HepG2 (cell line): Measurements from ENCODE around the gene SYNGR1. TPM values are rescaled to one million over a fixed set of nuclear protein-coding genes. Genes with fewer than 3 reads are reported as not detected.
A peak's percentile ranks its signal among the peaks of the same experiment; 100 is the strongest.

Source experiments
- CBFB ChIP-seq: sonication (generic); formaldehyde crosslinking; IDR thresholded peaks from 2 replicates; pipeline ENCODE4 v1.4.0; 2020; ENCODE audit warnings: missing genetic modification reagents
- HOXA7 ChIP-seq: sonication (generic); formaldehyde crosslinking; IDR thresholded peaks from 2 replicates; pipeline ENCODE4 v1.8.1; 2022; ENCODE audit warnings: mild to moderate bottlenecking, missing genetic modification reagents, moderate library complexity
- JARID2 ChIP-seq: sonication (generic); formaldehyde crosslinking; IDR thresholded peaks from 2 replicates; pipeline ENCODE4 v1.8.1; 2023; ENCODE audit warnings: missing genetic modification reagents, inconsistent platforms; ENCODE audit not compliant: insufficient replicate concordance
- KAT8 ChIP-seq: IDR thresholded peaks from 2 replicates; pipeline ENCODE4 v1.6.1; 2016; ENCODE audit warnings: missing genetic modification reagents, missing compliant biosample characterization
- KDM2A ChIP-seq: sonication (generic); formaldehyde crosslinking; IDR thresholded peaks from 2 replicates; pipeline ENCODE4 v1.4.0; 2020; ENCODE audit warnings: low read depth, missing genetic modification reagents, borderline replicate concordance
- KLF12 ChIP-seq: sonication (generic); formaldehyde crosslinking; IDR thresholded peaks from 2 replicates; pipeline ENCODE4 v1.4.0; 2020; ENCODE audit warnings: missing genetic modification reagents, borderline replicate concordance
- MEF2D ChIP-seq: sonication (generic); formaldehyde crosslinking; IDR thresholded peaks from 2 replicates; pipeline ENCODE4 v1.5.1; 2020; ENCODE audit warnings: mild to moderate bottlenecking, missing genetic modification reagents
- MXD3 ChIP-seq: IDR thresholded peaks from 2 replicates; pipeline ENCODE4 v1.6.1; 2016; ENCODE audit warnings: mild to moderate bottlenecking, missing biosample characterization, missing genetic modification reagents
- NFE2L2 ChIP-seq: fragments of 150-350 bp; IDR thresholded peaks from 2 replicates; pipeline ENCODE4 v1.6.1; 2014; ENCODE audit warnings: low read length
- NFKBIZ ChIP-seq: IDR thresholded peaks from 2 replicates; pipeline ENCODE4 v1.6.1; 2018; ENCODE audit warnings: missing genetic modification reagents, missing compliant biosample characterization
- PAF1 ChIP-seq: IDR thresholded peaks from 2 replicates; pipeline ENCODE4 v1.6.1; 2016; ENCODE audit warnings: missing genetic modification reagents, missing compliant biosample characterization
- PHF5A ChIP-seq: IDR thresholded peaks from one replicate; pipeline ENCODE4 v1.6.1; 2018; ENCODE audit warnings: low read depth, missing genetic modification reagents; ENCODE audit not compliant: unreplicated experiment
- RBM39 ChIP-seq: fragments of 200-400 bp; formaldehyde crosslinking; IDR thresholded peaks from one replicate; pipeline ENCODE4 v1.6.1; 2018; ENCODE audit warnings: antibody characterized with exemption, mild to moderate bottlenecking, low read depth, low read length; ENCODE audit not compliant: poor library complexity, severe bottlenecking
- SALL2 ChIP-seq: sonication (generic); formaldehyde crosslinking; IDR thresholded peaks from 2 replicates; pipeline ENCODE4 v1.8.1; 2023; ENCODE audit warnings: mild to moderate bottlenecking, missing genetic modification reagents, inconsistent platforms
- SNRNP70 ChIP-seq: fragments of 200-400 bp; formaldehyde crosslinking; IDR thresholded peaks from 2 replicates; pipeline ENCODE4 v1.6.1; 2017; ENCODE audit warnings: mild to moderate bottlenecking, low read depth, low read length, moderate library complexity
- SOX6 ChIP-seq, 2 experiments: fragments of 450-650 bp in 1 of 2; sonication (generic) in 1 of 2; formaldehyde crosslinking in 1 of 2; IDR thresholded peaks; 2 replicates each; pipeline versions ENCODE4 v1.4.0 to v1.6.1; 2017 to 2020; ENCODE audit warnings: antibody characterized with exemption in 1 of 2, mild to moderate bottlenecking in 1 of 2, missing genetic modification reagents in 1 of 2
- ZBTB44 ChIP-seq: sonication (generic); formaldehyde crosslinking; IDR thresholded peaks from 2 replicates; pipeline ENCODE4 v1.4.0; 2020; ENCODE audit warnings: missing genetic modification reagents
- ZNF280D ChIP-seq: sonication (generic); formaldehyde crosslinking; IDR thresholded peaks from 2 replicates; pipeline ENCODE4 v1.5.1; 2020; ENCODE audit warnings: mild to moderate bottlenecking, missing genetic modification reagents
- ZNF343 ChIP-seq: sonication (generic); formaldehyde crosslinking; IDR thresholded peaks from 2 replicates; pipeline ENCODE4 v1.4.0; 2020; ENCODE audit warnings: mild to moderate bottlenecking, missing genetic modification reagents
- ZNF687 ChIP-seq: sonication (generic); formaldehyde crosslinking; IDR thresholded peaks from 2 replicates; pipeline ENCODE4 v1.5.1; 2020; ENCODE audit warnings: mild to moderate bottlenecking, missing genetic modification reagents, moderate library complexity
- ZNF839 ChIP-seq: sonication (generic); formaldehyde crosslinking; IDR thresholded peaks from 2 replicates; pipeline ENCODE4 v1.4.0; 2020; ENCODE audit warnings: missing genetic modification reagents, mild to moderate bottlenecking, borderline replicate concordance
- ZZZ3 ChIP-seq: sonication (generic); formaldehyde crosslinking; IDR thresholded peaks from 2 replicates; pipeline ENCODE4 v1.4.0; 2020; ENCODE audit warnings: missing genetic modification reagents, mild to moderate bottlenecking, borderline replicate concordance
- polyA plus RNA-seq, 8 experiments: library from polyadenylated mRNA; depleted of rRNA in 3 of 8; stranded (reverse) in 7 of 8; unstranded in 1 of 8; fragments of >200 nt; fragmentation: Illumina TruSeq in 4 of 8; extraction: Trizol in 4 of 8; gene quantifications; 2 replicates each; pipeline versions ENCODE4 v1.2.1 to v1.2.3, GENCODE V29; 2011 to 2016; ENCODE audit warnings: low read depth in 4 of 8, missing spikeins in 1 of 8, mixed read lengths in 1 of 8; ENCODE audit not compliant: insufficient read depth in 1 of 8
- total RNA-seq, 5 experiments: library from RNA; depleted of rRNA; stranded (reverse); fragments of >200 nt; fragmentation: Illumina TruSeq; extraction: Trizol; gene quantifications; 2 replicates each; pipeline ENCODE4 v1.2.3, GENCODE V29; 2016; ENCODE audit warnings: low read depth in 1 of 5

Gene SYNGR1
- total and polyA plus RNA-seq, 2 of the 13 experiments (the other 11 are each of a cell fraction or from before 2014, with no cell fraction given), result 0.27 to 2.7 TPM

GRCh38 chr22:39309364-39309861, 40.4 kb upstream of the SYNGR1 start (continued):
- TF ChIP-seq RBM39, result no peak
- no peak for TF ChIP-seq PHF5A (CRISPR knock-in tag)
- TF ChIP-seq SNRNP70, result no peak
- no peak for TF ChIP-seq NFKBIZ (CRISPR knock-in tag)
- no peak for TF ChIP-seq PAF1
- no peak for TF ChIP-seq ZNF280D (CRISPR knock-in tag)
- no peak for TF ChIP-seq SALL2
- no peak for TF ChIP-seq MXD3
- 0 out of 2 replicates have a peak, but pooled peaks have one; percentile 14 for TF ChIP-seq KLF12 (CRISPR knock-in tag)
- no peak for TF ChIP-seq NFE2L2
- TF ChIP-seq JARID2 (CRISPR knock-in tag), result peak; percentile 20
- no peak for TF ChIP-seq MEF2D (CRISPR knock-in tag)
- no peak for TF ChIP-seq CBFB (CRISPR knock-in tag)
- no peak for TF ChIP-seq KAT8 (CRISPR knock-in tag)
- 0 out of 2 replicates have a peak, but pooled peaks have one; percentile 14 for TF ChIP-seq ZNF343 (CRISPR knock-in tag)
- TF ChIP-seq SOX6 (IDR thresholded peaks at IDR 0.05), result no peak
- no peak for TF ChIP-seq SOX6 (CRISPR knock-in tag; IDR thresholded peaks at IDR 0.05)
- TF ChIP-seq ZNF839 (CRISPR knock-in tag), result no peak
- TF ChIP-seq ZZZ3 (CRISPR knock-in tag), result no peak
- no peak for TF ChIP-seq HOXA7 (CRISPR knock-in tag)
- no peak for TF ChIP-seq ZBTB44
- peak; percentile 62 for TF ChIP-seq ZNF687 (CRISPR knock-in tag)
- peak; percentile 3; the same call in 1 of the 2 replicates for TF ChIP-seq KDM2A (CRISPR knock-in tag)
